ENCODE results near the gene AP1S3. TPM values are rescaled to one million over a fixed set of nuclear protein-coding genes. Genes with fewer than 3 reads are reported as not detected.
"Not testable (repeated sequence)": the region's sequence is repeated elsewhere in the genome, so short reads cannot be mapped to it uniquely, and the experiment has no call there.

The AP1S3 gene
- total RNA-seq, 2 donors from 2014 or later: 2.0 to 8.3 TPM

DNA sequence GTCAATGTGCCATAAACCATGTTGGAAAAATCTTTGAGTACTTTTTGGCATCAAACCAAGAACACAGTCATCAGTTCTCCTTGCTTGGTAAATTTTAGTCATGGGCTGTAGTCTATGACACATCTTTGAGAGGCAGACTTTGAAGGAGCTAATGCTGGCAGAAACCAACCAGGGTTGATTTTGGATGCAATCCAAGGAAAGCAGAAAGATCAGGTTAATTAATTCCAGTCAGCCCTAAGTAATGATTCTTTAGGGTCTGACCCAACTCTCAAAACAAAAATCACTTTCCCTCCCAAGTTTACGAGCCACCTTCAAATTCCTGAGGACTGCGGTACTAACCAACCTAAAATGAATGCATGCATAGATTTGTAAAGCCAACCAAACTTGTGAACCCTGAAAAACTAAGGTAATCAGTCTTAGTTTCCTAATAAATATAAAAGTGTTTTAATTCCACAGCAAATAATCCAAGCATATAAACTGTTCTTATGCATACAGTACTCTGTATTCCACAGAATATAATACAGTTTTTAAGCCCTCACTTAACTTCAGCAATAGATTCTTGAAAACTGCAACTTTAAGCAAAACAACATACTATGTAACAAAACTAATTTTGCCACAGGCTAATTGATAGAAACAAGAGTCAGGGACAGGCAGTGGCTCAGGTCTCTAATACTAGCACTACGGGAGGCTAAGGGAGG is 22.0 kb downstream of the AP1S3 start:
- ATAC-seq (peak; percentile 71), DNase-seq (peak in 1 of 4 donors; percentile 26)
- TF ChIP-seq CTCF (IDR thresholded peaks at IDR 0.05) (no peak), POLR2A (IDR thresholded peaks at IDR 0.05) (no peak)
- WGBS, 2 donors: 68 to 76% methylated on average over 3 of the region's 3 CpGs
- no peaks in the 10 kb centered on the region for H3K36me3 ChIP-seq (replicated peaks in 1 of 2; ENCODE audit: insufficient read depth in 1 of 2, low read depth in 2 of 2)
- H3K27me3 ChIP-seq: no peaks in the 10 kb centered on the region
- peaks cover 11% of the 10 kb centered on the region for H3K4me1 ChIP-seq
- no peak overlapping the region for H3K4me3 ChIP-seq
- peak overlapping the region in 2 of 4 donors; percentile 42 to 60 for H3K27ac ChIP-seq
- no peaks in the 10 kb centered on the region for H3K9me3 ChIP-seq
- intact Hi-C loops (cut with DNase I): no loop called here

GRCh38 chr2:223814764-223815163 is 22.6 kb downstream of the AP1S3 start:
- H3K36me3 ChIP-seq (replicated peaks in 1 of 2; ENCODE audit: insufficient read depth in 1 of 2, low read depth in 2 of 2); ATAC-seq; H3K4me3 ChIP-seq; DNase-seq; H3K9me3 ChIP-seq; H3K27me3 ChIP-seq; intact Hi-C loops (cut with DNase I): not testable (repeated sequence)
- Histone ChIP-seq H3K4me1 (peaks cover 11% of the 10 kb centered on the region), H3K27ac (peak overlapping the region in 2 of 4 donors; percentile 42 to 60)
- 65 to 67% methylated on average over 3 of the region's 3 CpGs for WGBS, 2 donors

DNA sequence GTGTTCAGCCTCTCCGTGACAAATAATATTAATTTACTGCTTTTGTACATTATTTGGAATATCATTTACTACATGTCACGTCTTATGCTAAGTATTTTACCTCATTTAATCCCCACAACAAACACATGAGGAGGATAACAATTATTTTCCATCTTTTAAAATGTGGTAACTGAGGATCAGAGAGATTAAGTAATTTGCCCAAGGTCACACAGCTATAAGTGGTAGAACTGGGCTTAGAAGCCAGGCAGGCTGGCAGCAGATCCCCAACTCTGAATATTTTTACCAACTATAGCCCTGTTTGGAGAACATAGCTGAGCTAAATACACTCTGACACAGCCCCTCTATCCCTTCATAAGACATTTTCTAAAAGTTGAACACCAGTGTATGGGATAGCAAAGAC is 24.1 kb downstream of the AP1S3 start:
- 92 to 95% methylated on average over 2 of the region's 2 CpGs for WGBS, 2 donors

DNA sequence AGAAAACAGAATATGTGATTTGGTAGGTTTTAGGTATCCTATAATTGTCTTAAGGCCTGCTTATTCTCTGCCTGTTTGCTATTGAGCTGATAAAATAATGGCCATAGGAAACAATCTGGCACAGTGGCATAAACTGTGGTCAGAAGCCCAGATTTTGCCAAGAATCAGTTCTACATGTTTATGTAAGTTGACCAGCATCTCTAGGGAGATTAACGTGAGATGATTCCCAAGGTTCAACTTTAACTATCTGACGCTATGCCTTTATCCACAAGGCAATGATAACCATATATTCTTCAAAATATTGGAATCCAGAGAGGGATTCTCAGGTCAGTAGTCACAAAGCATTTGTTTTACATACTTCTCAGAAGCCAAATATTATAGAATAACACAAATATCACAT is 25.6 kb downstream of the AP1S3 start:
- intact Hi-C loops (cut with DNase I): no loop called here
- DNase-seq (no peak), ATAC-seq (no peak)
- no peaks in the 10 kb centered on the region for H3K9me3 ChIP-seq
- no peak overlapping the region for H3K4me3 ChIP-seq
- no peaks in the 10 kb centered on the region for H3K27me3 ChIP-seq
- WGBS, 2 donors: 78 to 90% methylated on average over 2 of the region's 2 CpGs
- no peak overlapping the region for H3K27ac ChIP-seq
- no peaks in the 10 kb centered on the region for H3K36me3 ChIP-seq (replicated peaks in 1 of 2; ENCODE audit: insufficient read depth in 1 of 2, low read depth in 2 of 2)
- H3K4me1 ChIP-seq: peaks cover 11% of the 10 kb centered on the region
- TF ChIP-seq CTCF (IDR thresholded peaks at IDR 0.05): no peak
- no peak for TF ChIP-seq POLR2A (IDR thresholded peaks at IDR 0.05)

More for the DNA sequence above, 24.1 kb downstream of the AP1S3 start:
- intact Hi-C loops (cut with DNase I): no loop called here
- Histone ChIP-seq H3K9me3 (no peaks in the 10 kb centered on the region), H3K27ac (no peak overlapping the region), H3K4me3 (no peak overlapping the region), H3K27me3 (no peaks in the 10 kb centered on the region), H3K4me1 (peaks cover 11% of the 10 kb centered on the region), H3K36me3 (replicated peaks in 1 of 2; ENCODE audit: insufficient read depth in 1 of 2, low read depth in 2 of 2) (no peaks in the 10 kb centered on the region)
- DNase-seq: no peak
- TF ChIP-seq CTCF (IDR thresholded peaks at IDR 0.05) (no peak), POLR2A (IDR thresholded peaks at IDR 0.05) (no peak)
- ATAC-seq: no peak

DNA sequence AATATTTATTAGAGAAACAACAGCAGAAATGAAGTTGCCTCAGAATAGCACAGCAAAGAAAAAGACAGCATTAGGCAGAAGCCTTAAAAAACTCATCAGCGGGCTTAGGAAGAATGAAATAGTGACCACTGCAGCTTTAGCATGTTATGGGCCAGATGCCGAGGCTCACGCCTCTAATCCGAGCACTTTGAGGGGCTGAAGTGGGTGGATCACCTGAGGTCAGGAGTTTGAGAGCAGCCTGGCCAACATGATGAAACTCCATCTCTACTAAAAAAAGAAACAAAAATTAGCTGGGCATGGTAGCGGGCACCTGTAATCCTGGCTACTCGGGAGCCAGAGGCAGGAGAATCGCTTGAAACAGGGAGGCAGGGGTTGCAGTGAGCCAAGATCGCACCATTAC is 32.4 kb downstream of the AP1S3 start:
- H3K36me3 ChIP-seq (replicated peaks in 1 of 2; ENCODE audit: insufficient read depth in 1 of 2, low read depth in 2 of 2): no peaks in the 10 kb centered on the region
- 88 to 94% methylated on average over 8 of the region's 8 CpGs for WGBS, 2 donors
- H3K4me1 ChIP-seq: no peaks in the 10 kb centered on the region
- no peaks in the 10 kb centered on the region for H3K9me3 ChIP-seq
- H3K27me3 ChIP-seq: no peaks in the 10 kb centered on the region
- H3K27ac ChIP-seq: no peak overlapping the region
- no peak for ATAC-seq
- no peak overlapping the region for H3K4me3 ChIP-seq
- DNase-seq: no peak
- TF ChIP-seq CTCF (IDR thresholded peaks at IDR 0.05) (no peak), POLR2A (IDR thresholded peaks at IDR 0.05) (no peak)
- intact Hi-C loops (cut with DNase I): no loop called here
